ENCODE results near the gene SF3B4.

DNA sequence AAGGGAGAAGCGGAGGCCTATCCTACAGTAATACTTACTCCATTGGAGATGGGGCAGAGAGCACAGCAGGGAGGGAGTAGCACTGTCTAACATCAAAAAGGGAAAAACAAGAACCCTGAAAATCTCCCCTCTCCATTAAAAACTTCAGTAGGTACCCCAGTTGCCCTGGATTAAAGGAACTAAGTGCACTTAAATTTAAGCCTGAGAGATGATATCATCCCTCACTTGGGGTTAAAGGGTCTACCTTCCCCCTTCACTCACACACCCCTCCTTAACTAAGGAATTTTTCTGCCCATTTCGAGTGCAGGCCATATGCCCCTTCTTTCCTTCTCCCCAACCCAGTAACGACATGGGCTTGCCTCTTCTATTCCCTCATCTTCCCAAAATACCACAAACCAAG, 12.8 kb upstream of the SF3B4 start:
- TF ChIP-seq, protein P1, sequence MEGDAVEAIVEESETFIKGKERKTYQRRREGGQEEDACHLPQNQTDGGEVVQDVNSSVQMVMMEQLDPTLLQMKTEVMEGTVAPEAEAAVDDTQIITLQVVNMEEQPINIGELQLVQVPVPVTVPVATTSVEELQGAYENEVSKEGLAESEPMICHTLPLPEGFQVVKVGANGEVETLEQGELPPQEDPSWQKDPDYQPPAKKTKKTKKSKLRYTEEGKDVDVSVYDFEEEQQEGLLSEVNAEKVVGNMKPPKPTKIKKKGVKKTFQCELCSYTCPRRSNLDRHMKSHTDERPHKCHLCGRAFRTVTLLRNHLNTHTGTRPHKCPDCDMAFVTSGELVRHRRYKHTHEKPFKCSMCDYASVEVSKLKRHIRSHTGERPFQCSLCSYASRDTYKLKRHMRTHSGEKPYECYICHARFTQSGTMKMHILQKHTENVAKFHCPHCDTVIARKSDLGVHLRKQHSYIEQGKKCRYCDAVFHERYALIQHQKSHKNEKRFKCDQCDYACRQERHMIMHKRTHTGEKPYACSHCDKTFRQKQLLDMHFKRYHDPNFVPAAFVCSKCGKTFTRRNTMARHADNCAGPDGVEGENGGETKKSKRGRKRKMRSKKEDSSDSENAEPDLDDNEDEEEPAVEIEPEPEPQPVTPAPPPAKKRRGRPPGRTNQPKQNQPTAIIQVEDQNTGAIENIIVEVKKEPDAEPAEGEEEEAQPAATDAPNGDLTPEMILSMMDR (IDR thresholded peaks at IDR 0.05): no peak
- no peak for TF ChIP-seq POLR2A (IDR thresholded peaks at IDR 0.05)
